Gastroesophageal sphincter (tissue), 4 donors: Measurements from ENCODE around the gene CEP72. TPM values are rescaled to one million over a fixed set of nuclear protein-coding genes. Genes with fewer than 3 reads are reported as not detected.

ENCODE experiments used
- ATAC-seq: fragments of 150-250 bp; one replicate; pipeline ENCODE4 v1.9.1; 2016; ENCODE audit warnings: mild to moderate bottlenecking, moderate library complexity
- H3K27ac ChIP-seq, 4 donors: fragments of 200-600 bp; sonication (generic) in 3 of 4; 1 replicate in 3 of 4; 2 replicates in 1 of 4; pipeline ENCODE4 v1.5.1; 2016 to 2019
- H3K27me3 ChIP-seq: fragments of 200-600 bp; sonication (generic); one replicate; pipeline ENCODE4 v1.5.1; 2019
- H3K36me3 ChIP-seq, 2 donors: fragments of 200-600 bp; sonication (generic); one replicate each; pipeline ENCODE4 v1.5.1; 2019; ENCODE audit warnings: control low read depth in 1 of 2
- H3K4me1 ChIP-seq, 3 donors: fragments of 200-600 bp; sonication (generic); 1 replicate in 2 of 3; 2 replicates in 1 of 3; pipeline ENCODE4 v1.5.1; 2016 to 2019; ENCODE audit warnings: control low read depth in 2 of 3
- H3K4me3 ChIP-seq, 2 donors: fragments of 200-600 bp; sonication (generic); one replicate each; pipeline ENCODE4 v1.5.1; 2019; ENCODE audit warnings: mild to moderate bottlenecking in 1 of 2, moderate library complexity in 1 of 2
- H3K9me3 ChIP-seq, 3 donors: fragments of 200-600 bp; sonication (generic); one replicate each; pipeline ENCODE4 v1.5.1; 2017 to 2019; ENCODE audit warnings: control low read depth in 2 of 3
- CTCF ChIP-seq, 4 experiments: fragments of 200-600 bp in 2 of 4; fragments of 450-650 bp in 2 of 4; sonication (generic) in 1 of 4; IDR thresholded peaks; one replicate each; pipeline ENCODE4 v1.5.1; 2017 to 2019; ENCODE audit warnings: antibody characterized with exemption in 4 of 4, mild to moderate bottlenecking in 2 of 4, moderate library complexity in 2 of 4
- EP300 ChIP-seq: sonication (generic); formaldehyde crosslinking; IDR thresholded peaks from one replicate; pipeline ENCODE4 v1.6.1; 2017; ENCODE audit warnings: antibody characterized with exemption, mild to moderate bottlenecking
- POLR2A ChIP-seq, 2 donors: fragments of 450-650 bp; IDR thresholded peaks; one replicate each; pipeline ENCODE4 v1.6.1; 2017; ENCODE audit warnings: antibody characterized with exemption in 2 of 2, mild to moderate bottlenecking in 2 of 2, moderate library complexity in 1 of 2
- POLR2AphosphoS5 ChIP-seq: sonication (generic); formaldehyde crosslinking; IDR thresholded peaks from one replicate; pipeline ENCODE4 v1.6.1; 2017; ENCODE audit warnings: antibody characterized with exemption
- WGBS, 2 donors: methylation state at CpG; one replicate each; pipeline ENCODE4 v1.1.5; 2018; ENCODE audit warnings: low coverage in 1 of 2; 5-methylcytosine and 5-hydroxymethylcytosine counted together
- total RNA-seq, 4 donors: library from RNA; depleted of rRNA; stranded (reverse); fragments of >200 nt; gene quantifications; one replicate each; pipeline ENCODE4 v1.1.0, GENCODE V29; 2016

CEP72 gene
- total RNA-seq, 4 donors from 2014 or later = 2.1 to 8.7 (median 3.8) TPM

DNA sequence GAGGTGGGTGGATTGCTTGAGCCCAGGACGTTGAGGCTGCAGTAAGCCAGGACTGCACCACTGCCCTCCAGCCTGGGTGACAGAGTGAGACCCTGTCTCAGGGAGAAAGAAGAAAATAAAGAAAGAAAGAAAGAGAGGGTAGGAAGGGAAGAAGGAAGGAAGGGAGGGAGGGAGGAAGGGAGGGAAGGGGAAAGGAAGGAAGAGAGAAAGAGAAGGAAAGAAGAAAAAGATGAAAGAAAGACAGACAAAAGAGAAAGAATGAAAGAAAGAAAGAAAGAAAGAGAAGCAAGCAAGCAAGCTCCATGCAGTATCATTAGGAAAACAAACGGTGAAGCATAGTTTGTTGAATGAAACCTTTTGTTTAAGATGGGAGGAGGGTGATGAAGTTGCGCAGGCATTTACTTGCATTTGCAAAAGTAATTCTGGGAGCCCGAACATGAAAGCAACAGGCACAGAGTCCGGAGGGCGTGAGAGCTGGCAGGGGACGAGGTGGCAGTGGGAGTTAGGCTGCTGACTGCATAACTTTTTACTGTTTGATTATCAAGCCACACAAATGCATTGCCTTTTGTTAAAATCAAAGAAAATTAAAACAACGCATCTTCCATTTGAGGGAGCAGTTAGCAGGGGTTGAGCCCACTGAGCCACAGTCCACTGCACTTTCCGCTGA, 26.0 kb upstream of the CEP72 start:
- H3K27ac ChIP-seq = no peak overlapping the region
- ATAC-seq = no peak
- no peaks in the 10 kb centered on the region for H3K36me3 ChIP-seq
- no peak overlapping the region for H3K4me3 ChIP-seq
- no peaks in the 10 kb centered on the region for H3K9me3 ChIP-seq
- TF ChIP-seq POLR2AphosphoS5 (no peak), CTCF (IDR thresholded peaks at IDR 0.05) (no peak)
- no peaks in the 10 kb centered on the region for H3K4me1 ChIP-seq
- peaks cover 71% of the 10 kb centered on the region for H3K27me3 ChIP-seq
- 32 to 48% methylated on average over 8 of the region's 9 CpGs for WGBS, 2 donors

GRCh38 chr5:586751-587285, 25.3 kb upstream of the CEP72 start:
- Histone ChIP-seq H3K9me3 (no peaks in the 10 kb centered on the region), H3K4me1 (no peaks in the 10 kb centered on the region), H3K36me3 (no peaks in the 10 kb centered on the region), H3K27me3 (peaks cover 65% of the 10 kb centered on the region), H3K4me3 (no peak overlapping the region), H3K27ac (no peak overlapping the region)
- no peak for ATAC-seq
- 60% methylated on average over 2 of the region's 9 CpGs; no CpG with 5 or more reads in 1 of the 2 donors for WGBS, 2 donors
- TF ChIP-seq CTCF (IDR thresholded peaks at IDR 0.05) = no peak
- TF ChIP-seq POLR2AphosphoS5 = no peak
- TF ChIP-seq EP300 = no peak
- TF ChIP-seq POLR2A (IDR thresholded peaks at IDR 0.05) = no peak

GRCh38 chr5:587403-587802, 24.7 kb upstream of the CEP72 start:
- no peak overlapping the region for H3K4me3 ChIP-seq
- no peak overlapping the region for H3K27ac ChIP-seq
- no peak for ATAC-seq
- no peaks in the 10 kb centered on the region for H3K9me3 ChIP-seq
- TF ChIP-seq EP300 = no peak
- no peak for TF ChIP-seq POLR2AphosphoS5
- TF ChIP-seq CTCF (IDR thresholded peaks at IDR 0.05) = no peak
- no peak for TF ChIP-seq POLR2A (IDR thresholded peaks at IDR 0.05)
- peaks cover 65% of the 10 kb centered on the region for H3K27me3 ChIP-seq
- no peaks in the 10 kb centered on the region for H3K4me1 ChIP-seq
- no peaks in the 10 kb centered on the region for H3K36me3 ChIP-seq
- WGBS, 2 donors = 83% methylated on average over 4 of the region's 6 CpGs; no CpG with 5 or more reads in 1 of the 2 donors

GRCh38 chr5:588406-588995, 23.6 kb upstream of the CEP72 start:
- 23 to 55% methylated on average over 5 to 7 of the region's 11 CpGs for WGBS, 2 donors
- Histone ChIP-seq H3K9me3 (no peaks in the 10 kb centered on the region), H3K27me3 (peaks cover 65% of the 10 kb centered on the region), H3K4me1 (no peaks in the 10 kb centered on the region), H3K36me3 (no peaks in the 10 kb centered on the region), H3K4me3 (no peak overlapping the region), H3K27ac (no peak overlapping the region)
- TF ChIP-seq POLR2AphosphoS5 = no peak
- TF ChIP-seq EP300 = no peak
- TF ChIP-seq CTCF (IDR thresholded peaks at IDR 0.05) = no peak
- TF ChIP-seq POLR2A (IDR thresholded peaks at IDR 0.05) = no peak
- no peak for ATAC-seq

DNA sequence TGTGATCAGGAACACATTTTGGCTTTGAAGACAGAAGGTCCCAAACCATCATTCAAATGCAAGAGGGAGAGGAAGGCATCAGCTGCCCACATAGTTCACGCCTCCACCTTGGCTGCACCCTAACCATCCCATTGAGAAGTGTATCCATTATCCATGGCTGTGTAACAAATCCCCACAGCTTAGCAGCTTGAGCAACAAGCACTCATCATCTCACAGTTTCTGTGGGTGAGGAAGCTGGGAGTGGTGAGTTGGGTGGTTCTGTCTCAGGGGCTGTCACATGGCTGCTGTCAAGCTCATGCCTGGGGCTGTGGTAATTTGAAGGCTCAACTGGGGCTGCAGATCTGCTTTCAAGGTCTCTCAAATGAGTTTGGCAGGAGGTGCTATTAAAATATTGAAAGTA, 23.0 kb upstream of the CEP72 start:
- TF ChIP-seq CTCF (IDR thresholded peaks at IDR 0.05) = no peak
- no peak for TF ChIP-seq POLR2A (IDR thresholded peaks at IDR 0.05)
- TF ChIP-seq POLR2AphosphoS5 = no peak
- no peak for TF ChIP-seq EP300
- Histone ChIP-seq H3K4me3 (no peak overlapping the region), H3K4me1 (no peaks in the 10 kb centered on the region), H3K27ac (no peak overlapping the region), H3K27me3 (peaks cover 65% of the 10 kb centered on the region), H3K9me3 (no peaks in the 10 kb centered on the region), H3K36me3 (no peaks in the 10 kb centered on the region)
- ATAC-seq = no peak
- 100% methylated on average over 1 of the region's 1 CpG; no CpG with 5 or more reads in 1 of the 2 donors for WGBS, 2 donors
